ENCODE results near the gene ZGPAT. TPM values are rescaled to one million over a fixed set of nuclear protein-coding genes. Genes with fewer than 3 reads are reported as not detected.

Gene ZGPAT
- total and polyA plus RNA-seq, 2 of the 8 experiments (the other 6 are each of a cell fraction or from before 2014, with no cell fraction given), result 14.5 to 21.4 TPM

DNA sequence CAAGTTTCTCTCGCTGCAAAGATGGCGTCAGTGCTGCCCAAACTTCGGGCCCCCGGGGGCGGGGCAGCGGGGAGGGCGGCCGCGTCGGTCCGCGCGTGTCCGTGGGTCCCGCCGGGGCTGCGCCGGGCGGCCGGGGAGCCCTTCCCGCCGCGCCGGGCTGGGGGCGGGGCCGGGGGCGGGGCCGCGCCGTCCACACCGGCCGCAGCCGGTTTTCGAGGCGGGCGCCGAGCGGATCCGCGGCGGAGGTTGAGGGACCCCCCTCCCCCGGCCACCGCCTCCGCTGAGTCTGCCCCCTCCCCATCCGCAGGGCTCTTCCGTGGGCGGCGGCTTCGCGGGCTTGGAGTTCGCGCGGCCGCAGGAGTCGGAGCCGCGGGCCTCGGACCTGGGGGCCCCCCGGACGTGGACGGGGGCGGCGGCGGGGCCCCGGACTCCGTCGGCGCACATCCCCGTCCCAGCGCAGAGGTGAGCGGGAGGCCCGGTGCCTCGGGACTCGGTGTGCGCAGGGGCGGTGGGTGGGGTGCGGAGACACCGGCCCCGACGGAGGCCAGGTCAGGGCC is 32.3 kb downstream of the ZGPAT start (continued):
- TF ChIP-seq, protein P1, sequence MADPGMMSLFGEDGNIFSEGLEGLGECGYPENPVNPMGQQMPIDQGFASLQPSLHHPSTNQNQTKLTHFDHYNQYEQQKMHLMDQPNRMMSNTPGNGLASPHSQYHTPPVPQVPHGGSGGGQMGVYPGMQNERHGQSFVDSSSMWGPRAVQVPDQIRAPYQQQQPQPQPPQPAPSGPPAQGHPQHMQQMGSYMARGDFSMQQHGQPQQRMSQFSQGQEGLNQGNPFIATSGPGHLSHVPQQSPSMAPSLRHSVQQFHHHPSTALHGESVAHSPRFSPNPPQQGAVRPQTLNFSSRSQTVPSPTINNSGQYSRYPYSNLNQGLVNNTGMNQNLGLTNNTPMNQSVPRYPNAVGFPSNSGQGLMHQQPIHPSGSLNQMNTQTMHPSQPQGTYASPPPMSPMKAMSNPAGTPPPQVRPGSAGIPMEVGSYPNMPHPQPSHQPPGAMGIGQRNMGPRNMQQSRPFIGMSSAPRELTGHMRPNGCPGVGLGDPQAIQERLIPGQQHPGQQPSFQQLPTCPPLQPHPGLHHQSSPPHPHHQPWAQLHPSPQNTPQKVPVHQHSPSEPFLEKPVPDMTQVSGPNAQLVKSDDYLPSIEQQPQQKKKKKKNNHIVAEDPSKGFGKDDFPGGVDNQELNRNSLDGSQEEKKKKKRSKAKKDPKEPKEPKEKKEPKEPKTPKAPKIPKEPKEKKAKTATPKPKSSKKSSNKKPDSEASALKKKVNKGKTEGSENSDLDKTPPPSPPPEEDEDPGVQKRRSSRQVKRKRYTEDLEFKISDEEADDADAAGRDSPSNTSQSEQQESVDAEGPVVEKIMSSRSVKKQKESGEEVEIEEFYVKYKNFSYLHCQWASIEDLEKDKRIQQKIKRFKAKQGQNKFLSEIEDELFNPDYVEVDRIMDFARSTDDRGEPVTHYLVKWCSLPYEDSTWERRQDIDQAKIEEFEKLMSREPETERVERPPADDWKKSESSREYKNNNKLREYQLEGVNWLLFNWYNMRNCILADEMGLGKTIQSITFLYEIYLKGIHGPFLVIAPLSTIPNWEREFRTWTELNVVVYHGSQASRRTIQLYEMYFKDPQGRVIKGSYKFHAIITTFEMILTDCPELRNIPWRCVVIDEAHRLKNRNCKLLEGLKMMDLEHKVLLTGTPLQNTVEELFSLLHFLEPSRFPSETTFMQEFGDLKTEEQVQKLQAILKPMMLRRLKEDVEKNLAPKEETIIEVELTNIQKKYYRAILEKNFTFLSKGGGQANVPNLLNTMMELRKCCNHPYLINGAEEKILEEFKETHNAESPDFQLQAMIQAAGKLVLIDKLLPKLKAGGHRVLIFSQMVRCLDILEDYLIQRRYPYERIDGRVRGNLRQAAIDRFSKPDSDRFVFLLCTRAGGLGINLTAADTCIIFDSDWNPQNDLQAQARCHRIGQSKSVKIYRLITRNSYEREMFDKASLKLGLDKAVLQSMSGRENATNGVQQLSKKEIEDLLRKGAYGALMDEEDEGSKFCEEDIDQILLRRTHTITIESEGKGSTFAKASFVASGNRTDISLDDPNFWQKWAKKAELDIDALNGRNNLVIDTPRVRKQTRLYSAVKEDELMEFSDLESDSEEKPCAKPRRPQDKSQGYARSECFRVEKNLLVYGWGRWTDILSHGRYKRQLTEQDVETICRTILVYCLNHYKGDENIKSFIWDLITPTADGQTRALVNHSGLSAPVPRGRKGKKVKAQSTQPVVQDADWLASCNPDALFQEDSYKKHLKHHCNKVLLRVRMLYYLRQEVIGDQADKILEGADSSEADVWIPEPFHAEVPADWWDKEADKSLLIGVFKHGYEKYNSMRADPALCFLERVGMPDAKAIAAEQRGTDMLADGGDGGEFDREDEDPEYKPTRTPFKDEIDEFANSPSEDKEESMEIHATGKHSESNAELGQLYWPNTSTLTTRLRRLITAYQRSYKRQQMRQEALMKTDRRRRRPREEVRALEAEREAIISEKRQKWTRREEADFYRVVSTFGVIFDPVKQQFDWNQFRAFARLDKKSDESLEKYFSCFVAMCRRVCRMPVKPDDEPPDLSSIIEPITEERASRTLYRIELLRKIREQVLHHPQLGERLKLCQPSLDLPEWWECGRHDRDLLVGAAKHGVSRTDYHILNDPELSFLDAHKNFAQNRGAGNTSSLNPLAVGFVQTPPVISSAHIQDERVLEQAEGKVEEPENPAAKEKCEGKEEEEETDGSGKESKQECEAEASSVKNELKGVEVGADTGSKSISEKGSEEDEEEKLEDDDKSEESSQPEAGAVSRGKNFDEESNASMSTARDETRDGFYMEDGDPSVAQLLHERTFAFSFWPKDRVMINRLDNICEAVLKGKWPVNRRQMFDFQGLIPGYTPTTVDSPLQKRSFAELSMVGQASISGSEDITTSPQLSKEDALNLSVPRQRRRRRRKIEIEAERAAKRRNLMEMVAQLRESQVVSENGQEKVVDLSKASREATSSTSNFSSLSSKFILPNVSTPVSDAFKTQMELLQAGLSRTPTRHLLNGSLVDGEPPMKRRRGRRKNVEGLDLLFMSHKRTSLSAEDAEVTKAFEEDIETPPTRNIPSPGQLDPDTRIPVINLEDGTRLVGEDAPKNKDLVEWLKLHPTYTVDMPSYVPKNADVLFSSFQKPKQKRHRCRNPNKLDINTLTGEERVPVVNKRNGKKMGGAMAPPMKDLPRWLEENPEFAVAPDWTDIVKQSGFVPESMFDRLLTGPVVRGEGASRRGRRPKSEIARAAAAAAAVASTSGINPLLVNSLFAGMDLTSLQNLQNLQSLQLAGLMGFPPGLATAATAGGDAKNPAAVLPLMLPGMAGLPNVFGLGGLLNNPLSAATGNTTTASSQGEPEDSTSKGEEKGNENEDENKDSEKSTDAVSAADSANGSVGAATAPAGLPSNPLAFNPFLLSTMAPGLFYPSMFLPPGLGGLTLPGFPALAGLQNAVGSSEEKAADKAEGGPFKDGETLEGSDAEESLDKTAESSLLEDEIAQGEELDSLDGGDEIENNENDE (IDR thresholded peaks at IDR 0.05; ENCODE audit: insufficient replicate concordance, low read length), result no peak
- TF ChIP-seq ZNF274 (IDR thresholded peaks at IDR 0.05; ENCODE audit: borderline replicate concordance, extremely low read depth, low read length) (no peak), NANOG (IDR thresholded peaks at IDR 0.05; ENCODE audit: insufficient read depth, low read depth, low read length, poor library complexity, severe bottlenecking) (no peak), CBX5 (IDR thresholded peaks at IDR 0.05; ENCODE audit: low read depth, low read length) (no peak), KDM4A (IDR thresholded peaks at IDR 0.05; ENCODE audit: low read depth, low read length, severe bottlenecking) (peak; percentile 41), SIX5 (IDR thresholded peaks at IDR 0.05; ENCODE audit: low read depth, low read length) (no peak), BACH1 (IDR thresholded peaks at IDR 0.05; ENCODE audit: low read length) (peak; percentile 64), CHD2 (IDR thresholded peaks at IDR 0.05; ENCODE audit: low read length) (no peak), JUN (IDR thresholded peaks at IDR 0.05; ENCODE audit: low read depth, low read length) (no peak), ASH2L (IDR thresholded peaks at IDR 0.05; ENCODE audit: low read length) (no peak), FOSL1 (IDR thresholded peaks at IDR 0.05; ENCODE audit: insufficient read depth, low read depth, low read length) (no peak)

Measured in H1 (cell line).